ENCODE data around the gene GOSR2.
"Not testable (repeated sequence)": the region's sequence is repeated elsewhere in the genome, so short reads cannot be mapped to it uniquely, and the experiment has no call there.

The GOSR2 gene

GRCh38 chr17:46894476-46895151 is 28.3 kb upstream of the GOSR2 start:
- no peak for DNase-seq

- DNase-seq: no peak
Measured at GRCh38 chr17:46895171-46895570, 27.8 kb upstream of the GOSR2 start.

- no peak for DNase-seq
Measured at GRCh38 chr17:46896991-46897390, 26.0 kb upstream of the GOSR2 start.

GRCh38 chr17:46898364-46898763 is 24.6 kb upstream of the GOSR2 start:
- DNase-seq: no peak

- no peak for DNase-seq
Measured at GRCh38 chr17:46898860-46899259, 24.1 kb upstream of the GOSR2 start.

GRCh38 chr17:46901291-46901690 is 21.7 kb upstream of the GOSR2 start:
- no peak for DNase-seq

GRCh38 chr17:46903762-46904672 is 18.9 kb upstream of the GOSR2 start:
- no peak for DNase-seq

- DNase-seq: no peak
Measured at GRCh38 chr17:46908068-46908737, 14.8 kb upstream of the GOSR2 start.

- DNase-seq: no peak
Measured at GRCh38 chr17:46910179-46910927, 12.6 kb upstream of the GOSR2 start.

GRCh38 chr17:46911311-46911710 is 11.6 kb upstream of the GOSR2 start:
- DNase-seq: no peak

GRCh38 chr17:46915596-46915995 is 7.4 kb upstream of the GOSR2 start:
- DNase-seq: no peak

GRCh38 chr17:46916211-46916610 is 6.7 kb upstream of the GOSR2 start:
- DNase-seq: no peak

GRCh38 chr17:46916623-46917022 is 6.3 kb upstream of the GOSR2 start:
- no peak for DNase-seq

- DNase-seq: no peak
Measured at GRCh38 chr17:46917041-46917440, 5.9 kb upstream of the GOSR2 start.

GRCh38 chr17:46917516-46917915 is 5.4 kb upstream of the GOSR2 start:
- DNase-seq: no peak

- not testable (repeated sequence) for DNase-seq
Measured at GRCh38 chr17:46921962-46922361, 998 bp upstream of the GOSR2 start.

GRCh38 chr17:46922487-46922803 is 515 bp upstream of the GOSR2 start:
- DNase-seq: no peak

- DNase-seq: no peak
Measured at GRCh38 chr17:46925185-46925868, 2.4 kb downstream of the GOSR2 start.

- DNase-seq: no peak
Measured at GRCh38 chr17:46928467-46929261, 5.7 kb downstream of the GOSR2 start.

GRCh38 chr17:46929413-46929812 is 6.5 kb downstream of the GOSR2 start:
- DNase-seq: no peak

- DNase-seq: no peak
Measured at GRCh38 chr17:46930051-46930450, 7.1 kb downstream of the GOSR2 start.

GRCh38 chr17:46931596-46931995 is 8.6 kb downstream of the GOSR2 start:
- DNase-seq: no peak
